GM19023 (cell line): ENCODE measurements around the gene OR5AS1.
"Not testable (repeated sequence)": the region's sequence is repeated elsewhere in the genome, so short reads cannot be mapped to it uniquely, and the experiment has no call there.

Source experiments
- ATAC-seq: cut with Tn5 transposase; IDR thresholded peaks from one replicate; pipeline ENCODE4 v1.9.1; 2021; ENCODE audit warnings: mild to moderate bottlenecking, moderate library complexity; ENCODE audit not compliant: unreplicated experiment

OR5AS1 gene

DNA sequence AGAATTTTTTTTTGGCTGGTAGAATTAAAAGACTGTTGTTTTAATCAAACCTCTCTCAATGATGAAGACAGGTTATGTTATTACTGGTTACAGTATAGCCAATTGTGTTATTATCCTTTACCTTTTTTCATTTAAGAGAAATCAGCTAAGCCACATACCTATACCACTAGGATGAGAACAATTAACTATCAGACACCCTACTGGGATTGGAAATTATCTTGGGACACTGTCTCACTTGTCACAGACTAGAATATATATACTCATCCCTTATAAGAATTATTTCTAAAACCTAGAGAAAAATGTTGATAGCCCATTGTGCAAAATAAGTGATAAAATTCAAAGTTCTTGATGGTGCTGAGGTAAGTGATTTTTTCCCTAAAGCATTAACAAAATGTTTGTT lies at the start of gene OR5AS1:
OR5AS1 (plus strand) TSS at position 301 of the 400 bp plus-strand sequence. CDS start 2,765 bp downstream, outside the sequence.
- no peak for ATAC-seq

DNA sequence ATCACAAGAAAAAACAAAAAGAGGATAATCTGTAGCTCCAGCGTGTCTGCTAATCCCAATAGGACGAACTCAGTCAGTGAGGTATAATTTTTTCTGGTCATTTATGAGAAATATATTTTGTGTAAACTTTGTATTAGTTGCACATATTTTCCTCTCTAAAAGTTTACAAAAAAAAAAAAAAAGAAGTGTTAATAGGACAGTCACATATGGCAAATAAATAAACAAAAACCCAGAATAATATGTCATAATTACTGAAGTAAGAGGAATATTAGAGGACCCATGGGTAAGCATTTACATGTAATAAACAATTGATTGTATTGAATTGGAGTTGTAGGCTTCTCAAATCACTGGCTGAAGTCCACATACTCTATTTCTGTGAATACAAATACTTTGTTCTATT lies 32.9 kb upstream of the OR5AS1 start, which contains the start of gene OR5F1:
OR5F1 (minus strand) TSS at position 101 of the 400 bp plus-strand sequence; CDS start at position 101, 0 bp downstream.
- ATAC-seq = no peak

DNA sequence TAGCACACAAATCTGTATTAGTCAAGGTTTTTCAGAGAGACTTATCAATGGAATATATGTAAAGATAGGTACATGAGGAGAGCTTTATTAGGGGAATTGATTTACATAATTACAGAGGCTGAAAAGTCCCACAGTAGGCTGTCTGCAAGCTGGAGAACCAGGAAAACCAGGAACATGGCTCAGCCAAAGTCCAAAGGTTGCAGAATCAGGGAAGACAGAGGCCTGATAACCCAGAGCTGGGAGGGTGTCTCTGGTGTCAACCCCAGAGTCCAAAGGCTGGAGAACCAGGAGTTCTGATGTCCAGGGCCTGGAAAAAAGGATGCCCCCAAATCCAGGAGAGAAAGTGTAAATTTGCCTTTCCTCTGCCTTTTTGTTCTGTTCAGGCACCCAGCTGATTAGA lies 16.7 kb upstream of the OR5AS1 start:
- no peak for ATAC-seq

DNA sequence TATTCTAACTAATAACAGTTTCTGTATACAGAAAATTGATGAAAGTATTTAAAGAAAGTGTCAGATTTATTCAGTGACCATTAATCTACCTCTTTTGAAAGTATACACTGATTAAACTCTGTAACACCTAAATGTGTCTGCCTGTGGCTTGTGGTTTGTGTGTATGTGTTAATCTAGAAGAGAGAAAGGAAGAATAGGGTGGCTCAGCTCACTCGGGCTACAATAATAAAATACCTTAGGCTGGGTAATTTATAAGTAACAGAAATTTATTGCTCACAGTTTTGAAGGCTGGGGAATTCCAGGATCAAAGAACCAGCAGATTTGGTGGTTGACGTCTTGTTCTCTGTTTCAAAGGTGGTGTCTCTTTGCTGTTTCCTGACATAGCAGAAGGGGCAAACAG lies 13.6 kb upstream of the OR5AS1 start:
- no peak for ATAC-seq

DNA sequence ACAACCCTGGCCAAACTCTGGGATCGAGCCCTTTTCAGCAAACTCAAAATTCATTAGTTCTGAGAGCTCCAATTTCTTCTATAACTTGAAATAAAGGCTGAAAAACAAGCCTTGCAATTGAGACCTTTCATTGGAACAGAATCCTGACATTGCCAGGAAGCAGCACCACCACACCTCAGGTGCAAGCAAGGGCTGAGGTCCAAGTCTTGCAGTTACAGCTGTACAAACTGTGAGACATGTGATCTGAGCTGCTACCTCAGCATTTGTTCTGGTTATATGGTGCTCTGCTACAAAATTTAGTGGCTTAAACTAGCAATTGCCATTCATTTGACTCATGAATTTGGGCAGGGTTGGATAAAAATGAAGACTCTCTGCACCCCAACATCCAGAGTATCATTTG lies 18.1 kb downstream of the OR5AS1 start:
- ATAC-seq = no peak

DNA sequence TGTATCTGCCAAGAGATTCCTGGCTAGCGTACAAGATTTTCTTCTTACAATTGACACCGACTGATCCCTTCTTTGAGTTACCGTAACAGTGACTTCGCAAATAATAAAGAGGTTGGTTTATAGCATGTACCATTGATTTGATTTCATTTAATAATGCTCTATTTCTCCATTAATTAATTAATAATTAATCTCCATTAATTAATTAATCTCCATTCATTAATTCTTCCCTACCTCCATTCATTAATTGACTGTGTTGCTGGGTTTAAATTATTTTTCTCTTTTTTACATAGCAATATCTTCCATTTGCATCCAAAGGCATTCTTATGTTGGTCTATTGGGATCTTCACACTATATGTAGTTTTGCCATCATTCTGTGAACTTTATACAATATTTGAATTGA lies 21.0 kb downstream of the OR5AS1 start:
- ATAC-seq = no peak

DNA sequence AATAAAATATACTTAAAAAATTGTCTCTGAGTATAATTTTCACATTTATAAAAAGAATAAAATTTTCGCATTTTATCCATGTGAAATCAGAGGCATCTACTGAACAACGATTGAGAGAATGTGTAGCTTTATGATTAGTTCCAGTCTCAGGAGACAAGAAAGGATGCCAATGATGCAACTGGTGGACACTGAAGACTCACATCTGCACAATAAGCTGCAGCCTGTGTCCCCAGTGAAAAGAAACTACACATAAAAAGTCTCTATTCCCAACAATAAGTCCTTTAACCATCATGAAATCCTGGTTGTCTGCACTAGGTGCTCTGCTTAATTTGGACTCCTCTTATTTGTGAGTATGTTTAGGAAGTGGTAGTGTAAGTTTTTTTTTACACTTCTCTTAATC lies 22.0 kb downstream of the OR5AS1 start:
- no peak for ATAC-seq

DNA sequence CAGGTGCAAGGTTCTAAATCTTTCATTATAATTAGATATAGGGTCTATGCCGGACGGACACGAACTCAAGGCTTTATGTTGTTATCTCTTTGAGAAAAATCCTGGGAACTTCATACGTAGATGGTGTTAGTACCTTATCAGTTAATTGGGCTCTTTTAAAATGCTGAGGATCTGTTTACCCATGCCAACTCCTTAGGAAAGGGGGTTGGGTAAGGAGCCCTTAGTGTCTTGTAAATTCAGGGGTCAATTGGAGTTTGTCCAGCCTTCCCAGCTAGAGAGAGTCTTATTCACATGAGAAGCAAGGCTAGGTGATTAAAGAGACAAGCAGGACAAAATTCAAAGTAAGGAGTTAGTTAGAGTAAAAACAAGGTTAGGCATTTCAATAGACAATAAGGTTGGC lies 28.9 kb downstream of the OR5AS1 start:
- ATAC-seq = not testable (repeated sequence)

DNA sequence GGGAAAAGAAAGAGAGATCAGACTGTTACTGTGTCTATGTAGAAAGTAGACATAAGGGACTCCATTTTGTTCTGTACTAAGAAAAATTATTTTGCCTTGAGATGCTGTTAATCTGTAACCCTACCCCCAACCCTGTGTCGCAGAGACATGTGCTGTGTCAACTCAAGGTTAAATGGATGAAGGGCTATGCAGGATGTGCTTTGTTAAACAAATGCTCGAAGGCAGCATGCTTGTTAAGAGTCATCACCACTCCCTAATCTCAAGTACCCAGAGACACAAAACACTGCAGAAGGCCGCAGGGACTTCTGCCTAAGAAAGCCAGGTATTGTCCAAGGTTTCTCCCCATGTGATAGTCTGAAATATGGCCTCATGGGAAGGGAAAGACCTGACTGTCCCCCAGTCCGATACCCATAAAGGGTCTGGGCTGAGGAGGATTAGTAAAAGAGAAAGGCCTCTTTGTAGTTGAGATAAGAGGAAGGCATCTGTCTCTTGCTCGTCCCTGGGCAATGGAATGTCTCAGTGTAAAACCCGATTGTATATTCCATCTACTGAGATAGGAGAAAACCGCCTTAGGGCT lies 30.3 kb downstream of the OR5AS1 start:
- ATAC-seq = not testable (repeated sequence)

DNA sequence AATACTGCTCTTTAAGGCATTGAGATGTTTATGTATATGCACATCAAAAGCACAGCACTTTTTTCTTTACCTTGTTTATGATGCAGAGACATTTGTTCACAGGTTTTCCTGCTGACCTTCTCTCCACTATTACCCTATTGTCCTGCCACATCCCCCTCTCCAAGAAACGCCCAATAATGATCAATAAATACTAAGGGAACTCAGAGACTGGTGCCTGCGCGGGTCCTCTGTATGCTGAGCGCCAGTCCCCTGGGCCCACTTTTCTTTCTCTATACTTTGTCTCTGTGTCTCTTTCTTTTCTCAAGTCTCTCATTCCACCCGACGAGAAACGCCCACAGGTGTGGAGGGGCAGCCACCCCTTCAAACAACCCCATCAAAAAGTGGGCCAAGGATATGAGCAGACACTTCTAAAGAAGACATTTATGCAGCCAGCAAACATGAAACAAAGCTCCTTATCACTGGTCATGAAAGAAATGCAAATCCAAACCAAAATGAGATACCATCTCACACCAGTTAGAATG lies 30.9 kb downstream of the OR5AS1 start:
- not testable (repeated sequence) for ATAC-seq

DNA sequence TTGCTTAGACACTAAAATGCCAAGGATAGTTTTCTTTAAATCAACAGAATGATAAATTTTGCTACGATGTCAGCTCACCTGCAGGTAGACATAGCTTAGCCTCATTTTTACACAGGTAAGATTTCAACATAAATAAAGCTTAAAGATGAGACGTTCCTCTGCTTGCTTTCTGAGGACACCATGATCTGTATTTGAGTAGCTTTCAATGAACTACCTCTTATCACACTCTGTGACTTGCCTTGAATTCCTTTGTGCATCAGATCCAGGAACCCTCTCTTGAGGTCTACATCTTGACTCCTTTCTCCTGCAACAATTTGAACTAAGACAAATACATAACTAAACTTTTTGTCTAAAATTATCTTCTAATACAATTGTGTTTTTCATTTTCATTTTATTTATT lies 39.5 kb downstream of the OR5AS1 start:
- no peak for ATAC-seq
